Suprapubic skin (tissue), 3 donors: ENCODE data around the gene ARFRP1.

Experiments
- POLR2A ChIP-seq, 2 donors: fragments of 450-650 bp; IDR thresholded peaks; one replicate each; pipeline ENCODE4 v1.6.1; 2017; ENCODE audit warnings: antibody characterized with exemption in 2 of 2, mild to moderate bottlenecking in 2 of 2, moderate library complexity in 2 of 2
- TF ChIP-seq, protein P1 (sequence below), 2 donors: fragments of 200-600 bp in 1 of 2; fragments of 450-650 bp in 1 of 2; sonication (generic) in 1 of 2; IDR thresholded peaks; one replicate each; pipeline ENCODE4 v1.5.1; 2016 to 2019; ENCODE audit warnings: antibody characterized with exemption in 2 of 2, mild to moderate bottlenecking in 1 of 2, moderate library complexity in 1 of 2

GRCh38 chr20:63658749-63659187 lies 49.0 kb downstream of the ARFRP1 start:
- TF ChIP-seq, protein P1, sequence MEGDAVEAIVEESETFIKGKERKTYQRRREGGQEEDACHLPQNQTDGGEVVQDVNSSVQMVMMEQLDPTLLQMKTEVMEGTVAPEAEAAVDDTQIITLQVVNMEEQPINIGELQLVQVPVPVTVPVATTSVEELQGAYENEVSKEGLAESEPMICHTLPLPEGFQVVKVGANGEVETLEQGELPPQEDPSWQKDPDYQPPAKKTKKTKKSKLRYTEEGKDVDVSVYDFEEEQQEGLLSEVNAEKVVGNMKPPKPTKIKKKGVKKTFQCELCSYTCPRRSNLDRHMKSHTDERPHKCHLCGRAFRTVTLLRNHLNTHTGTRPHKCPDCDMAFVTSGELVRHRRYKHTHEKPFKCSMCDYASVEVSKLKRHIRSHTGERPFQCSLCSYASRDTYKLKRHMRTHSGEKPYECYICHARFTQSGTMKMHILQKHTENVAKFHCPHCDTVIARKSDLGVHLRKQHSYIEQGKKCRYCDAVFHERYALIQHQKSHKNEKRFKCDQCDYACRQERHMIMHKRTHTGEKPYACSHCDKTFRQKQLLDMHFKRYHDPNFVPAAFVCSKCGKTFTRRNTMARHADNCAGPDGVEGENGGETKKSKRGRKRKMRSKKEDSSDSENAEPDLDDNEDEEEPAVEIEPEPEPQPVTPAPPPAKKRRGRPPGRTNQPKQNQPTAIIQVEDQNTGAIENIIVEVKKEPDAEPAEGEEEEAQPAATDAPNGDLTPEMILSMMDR (IDR thresholded peaks at IDR 0.05) = no peak
- no peak for TF ChIP-seq POLR2A (IDR thresholded peaks at IDR 0.05)
